Head of caudate nucleus (tissue), 42 donors: ENCODE results near the gene SLC25A53.

Experiments used
- DNase-seq, 42 donors: peaks; one replicate each; pipeline versions ENCODE4 v3.0.0 to v3.0.0-alpha.2; 2020 to 2021; ENCODE audit warnings: mixed read lengths in 7 of 42
- intact Hi-C: fragments of 100-400 bp; cut with DNase I; formaldehyde crosslinking; loops from one replicate; pipeline ENCODE4 v1.15.0; 2022

SLC25A53 gene

GRCh38 chrX:104156630-104157529 lies at the start of gene SLC25A53:
SLC25A53 (minus strand) TSS chrX:104157009; CDS start chrX:104105257, 51,752 bp downstream.
- DNase-seq: peak; percentile 53 to 91 (median 78)
- intact Hi-C loops: no loop called here

GRCh38 chrX:104205548-104205947 lies 48.7 kb upstream of the SLC25A53 start:
- intact Hi-C loops: no loop called here
- no peak for DNase-seq

- DNase-seq: peak in 8 of 42 donors; percentile 4 to 47 (median 28)
Measured at GRCh38 chrX:104195489-104196084, 38.8 kb upstream of the SLC25A53 start.

GRCh38 chrX:104195013-104195412 lies 38.2 kb upstream of the SLC25A53 start:
- no peak for DNase-seq
- intact Hi-C loops: no loop called here

More at GRCh38 chrX:104195489-104196084, 38.8 kb upstream of the SLC25A53 start:
- intact Hi-C loops: no loop called here

GRCh38 chrX:104193485-104193884 lies 36.7 kb upstream of the SLC25A53 start:
- intact Hi-C loops: no loop called here
- DNase-seq: no peak

GRCh38 chrX:104189837-104190236 lies 33.0 kb upstream of the SLC25A53 start:
- DNase-seq: no peak
- intact Hi-C loops: no loop called here

- intact Hi-C loops: no loop called here
- peak in 1 of 42 donors; percentile 17 for DNase-seq
Measured at GRCh38 chrX:104187931-104188330, 31.1 kb upstream of the SLC25A53 start.

GRCh38 chrX:104183685-104184084 lies 26.9 kb upstream of the SLC25A53 start:
- DNase-seq: no peak
- intact Hi-C loops: no loop called here

GRCh38 chrX:104173841-104174240 lies 17.0 kb upstream of the SLC25A53 start:
- intact Hi-C loops: no loop called here
- DNase-seq: no peak

GRCh38 chrX:104172788-104173187 lies 16.0 kb upstream of the SLC25A53 start:
- DNase-seq: no peak
- intact Hi-C loops: no loop called here

- DNase-seq: no peak
- intact Hi-C loops: no loop called here
Measured at GRCh38 chrX:104172121-104172520, 15.3 kb upstream of the SLC25A53 start.

GRCh38 chrX:104168127-104168526 lies 11.3 kb upstream of the SLC25A53 start:
- intact Hi-C loops: no loop called here

GRCh38 chrX:104166735-104167436 lies 10.1 kb upstream of the SLC25A53 start:
- DNase-seq: peak in 8 of 42 donors; percentile 3 to 37 (median 12)
- intact Hi-C loops: no loop called here

More at GRCh38 chrX:104168127-104168526, 11.3 kb upstream of the SLC25A53 start:
- DNase-seq: no peak

- DNase-seq: peak; percentile 61 to 94 (median 85)
- intact Hi-C loops: no loop called here
Measured at GRCh38 chrX:104165894-104166734, 9.3 kb upstream of the SLC25A53 start, which contains the start of gene FAM199X. FAM199X (plus strand) TSS chrX:104166453; CDS start chrX:104166786, 333 bp downstream.

- DNase-seq: no peak
- intact Hi-C loops: no loop called here
Measured at GRCh38 chrX:104151037-104151436, 5.8 kb downstream of the SLC25A53 start.

- intact Hi-C loops: loop anchor here (5.0 kb wide), 1 partner anchor 454 kb away; the partner anchor contains the start of gene MORF4L2
- DNase-seq: no peak
Measured at GRCh38 chrX:104141087-104141760, 15.6 kb downstream of the SLC25A53 start.

GRCh38 chrX:104137496-104137895 lies 19.3 kb downstream of the SLC25A53 start:
- intact Hi-C loops: loop anchor here (10.0 kb wide), 1 partner anchor 303 kb away; the partner anchor contains the start of gene RAB9B
- DNase-seq: peak in 2 of 42 donors; percentile 6 to 13
